SH-SY5Y (cell line): ENCODE measurements around the gene APEX2.

Source experiments
- GATA2 ChIP-seq: IDR thresholded peaks from 2 replicates; pipeline ENCODE4 v1.6.1; 2011; ENCODE audit warnings: mild to moderate bottlenecking, low read depth, low read length
- GATA3 ChIP-seq: IDR thresholded peaks from 2 replicates; pipeline ENCODE4 v1.6.1; 2011; ENCODE audit warnings: low read depth, mild to moderate bottlenecking, low read length, moderate library complexity

DNA sequence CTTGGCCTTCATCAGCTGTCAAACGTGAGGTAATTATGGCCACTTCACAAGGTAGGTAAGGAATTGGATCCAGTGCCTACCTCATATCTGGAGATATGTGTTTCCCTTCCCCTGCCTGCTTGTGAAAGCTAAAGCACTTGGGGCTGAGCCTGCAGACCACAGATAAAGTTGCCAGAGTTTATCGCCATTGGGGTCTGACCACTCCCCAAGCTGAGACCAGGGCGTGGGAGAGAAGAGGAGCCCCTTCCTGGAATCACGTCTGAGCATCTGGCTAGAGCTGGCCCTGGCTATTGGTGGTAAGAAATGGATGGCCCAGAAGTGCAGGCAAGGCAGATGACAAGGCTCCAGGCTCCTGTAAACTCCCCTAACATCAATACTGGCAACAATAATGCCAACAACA lies 27.9 kb downstream of the APEX2 start:
- TF ChIP-seq GATA2, result no peak
- no peak for TF ChIP-seq GATA3
